SK-N-SH (cell line): ENCODE results near the gene RCN1.

Source experiments
- CTCF ChIP-seq: fragments of 200-600 bp; sonication (generic); IDR thresholded peaks from 2 replicates; pipeline ENCODE4 v1.6.1; 2017; ENCODE audit warnings: antibody characterized with exemption, mild to moderate bottlenecking, moderate library complexity
- EZH2phosphoT487 ChIP-seq: fragments of 200-600 bp; sonication (generic); IDR thresholded peaks from 2 replicates; pipeline ENCODE4 v1.6.1; 2017; ENCODE audit warnings: low read depth, mixed run types, mild to moderate bottlenecking, antibody characterized with exemption, moderate library complexity, borderline replicate concordance
- FOXM1 ChIP-seq: IDR thresholded peaks from 2 replicates; pipeline ENCODE4 v1.4.0; 2012; ENCODE audit warnings: low read depth, mild to moderate bottlenecking
- REST ChIP-seq: IDR thresholded peaks from 2 replicates; pipeline ENCODE4 v1.6.1; 2012; ENCODE audit warnings: mild to moderate bottlenecking, low read depth, low read length, moderate library complexity
- SIN3A ChIP-seq: IDR thresholded peaks from 2 replicates; pipeline ENCODE4 v1.6.1; 2012; ENCODE audit warnings: low read depth, mild to moderate bottlenecking, low read length, moderate library complexity, borderline replicate concordance
- USF1 ChIP-seq: IDR thresholded peaks from 2 replicates; pipeline ENCODE4 v1.4.0; 2012; ENCODE audit warnings: low read depth, borderline replicate concordance

- TF ChIP-seq SIN3A (no peak), CTCF (no peak), USF1 (no peak), FOXM1 (no peak), EZH2phosphoT487 (no peak), REST (no peak)
Observed at GRCh38 chr11:32072872-32073643, 17.8 kb upstream of the RCN1 start.
